HepG2 (cell line): ENCODE results near the gene LARP1. TPM values are rescaled to one million over a fixed set of nuclear protein-coding genes. Genes with fewer than 3 reads are reported as not detected.

Experiments used
- GATA4 ChIP-seq: sonication (generic); IDR thresholded peaks from 2 replicates; pipeline ENCODE4 v1.6.1; 2016; ENCODE audit warnings: antibody characterized with exemption, low read depth, borderline replicate concordance
- HNF4A ChIP-seq: sonication (generic); formaldehyde crosslinking; IDR thresholded peaks from 2 replicates; pipeline ENCODE4 v1.4.0; 2020; ENCODE audit warnings: missing genetic modification reagents
- NR3C1 ChIP-seq: sonication (generic); formaldehyde crosslinking; IDR thresholded peaks from 2 replicates; pipeline ENCODE4 v1.4.0; 2020; ENCODE audit warnings: missing genetic modification reagents
- RCOR2 ChIP-seq: IDR thresholded peaks from 2 replicates; pipeline ENCODE4 v1.6.1; 2016; ENCODE audit warnings: missing biosample characterization, missing genetic modification reagents
- SOX6 ChIP-seq, 2 experiments: fragments of 450-650 bp in 1 of 2; sonication (generic) in 1 of 2; formaldehyde crosslinking in 1 of 2; IDR thresholded peaks; 2 replicates each; pipeline versions ENCODE4 v1.4.0 to v1.6.1; 2017 to 2020; ENCODE audit warnings: antibody characterized with exemption in 1 of 2, mild to moderate bottlenecking in 1 of 2, missing genetic modification reagents in 1 of 2
- ZFY ChIP-seq: sonication (generic); formaldehyde crosslinking; IDR thresholded peaks from 2 replicates; pipeline ENCODE4 v1.4.0; 2020; ENCODE audit warnings: missing genetic modification reagents
- ZNF101 ChIP-seq: sonication (generic); formaldehyde crosslinking; IDR thresholded peaks from 2 replicates; pipeline ENCODE4 v1.4.0; 2020; ENCODE audit warnings: mild to moderate bottlenecking, low read depth, missing genetic modification reagents, borderline replicate concordance
- ZNF564 ChIP-seq: sonication (generic); formaldehyde crosslinking; IDR thresholded peaks from 2 replicates; pipeline ENCODE4 v1.8.1; 2023; ENCODE audit warnings: mild to moderate bottlenecking, missing genetic modification reagents
- ZNF570 ChIP-seq: sonication (generic); formaldehyde crosslinking; IDR thresholded peaks from 2 replicates; pipeline ENCODE4 v1.4.0; 2020; ENCODE audit warnings: mild to moderate bottlenecking, missing genetic modification reagents, borderline replicate concordance
- ZNF850 ChIP-seq: sonication (generic); formaldehyde crosslinking; conservative IDR thresholded peaks from 2 replicates; pipeline ENCODE4 v1.9.0; 2021; ENCODE audit warnings: mild to moderate bottlenecking, missing genetic modification reagents
- polyA plus RNA-seq, 8 experiments: library from polyadenylated mRNA; depleted of rRNA in 3 of 8; stranded (reverse) in 7 of 8; unstranded in 1 of 8; fragments of >200 nt; fragmentation: Illumina TruSeq in 4 of 8; extraction: Trizol in 4 of 8; gene quantifications; 2 replicates each; pipeline versions ENCODE4 v1.2.1 to v1.2.3, GENCODE V29; 2011 to 2016; ENCODE audit warnings: low read depth in 4 of 8, missing spikeins in 1 of 8, mixed read lengths in 1 of 8; ENCODE audit not compliant: insufficient read depth in 1 of 8
- total RNA-seq, 5 experiments: library from RNA; depleted of rRNA; stranded (reverse); fragments of >200 nt; fragmentation: Illumina TruSeq; extraction: Trizol; gene quantifications; 2 replicates each; pipeline ENCODE4 v1.2.3, GENCODE V29; 2016; ENCODE audit warnings: low read depth in 1 of 5
- TF ChIP-seq, protein P1 (sequence below): sonication (generic); formaldehyde crosslinking; IDR thresholded peaks from 2 replicates; pipeline ENCODE4 v1.5.0; 2020; ENCODE audit warnings: mild to moderate bottlenecking, missing genetic modification reagents
- TF ChIP-seq, protein P2 (sequence below): sonication (generic); formaldehyde crosslinking; IDR thresholded peaks from 2 replicates; pipeline ENCODE4 v1.4.0; 2020; ENCODE audit warnings: missing genetic modification reagents
- TF ChIP-seq, protein P3 (sequence below): sonication (generic); formaldehyde crosslinking; IDR thresholded peaks from one replicate; pipeline ENCODE4 v1.5.1; 2020; ENCODE audit warnings: mild to moderate bottlenecking, missing genetic modification reagents; ENCODE audit errors: not compliant biosample characterization
- TF ChIP-seq, protein P4 (sequence below): sonication (generic); formaldehyde crosslinking; IDR thresholded peaks from 2 replicates; pipeline ENCODE4 v1.4.0; 2020; ENCODE audit warnings: mild to moderate bottlenecking, missing genetic modification reagents
- TF ChIP-seq, protein P5 (sequence below): sonication (generic); formaldehyde crosslinking; IDR thresholded peaks from 2 replicates; pipeline ENCODE4 v1.9.0; 2021; ENCODE audit warnings: missing genetic modification reagents, mild to moderate bottlenecking, borderline replicate concordance

Gene LARP1
- total and polyA plus RNA-seq, 2 of the 13 experiments (the other 11 are each of a cell fraction or from before 2014, with no cell fraction given) = 45.2 to 61.4 TPM

DNA sequence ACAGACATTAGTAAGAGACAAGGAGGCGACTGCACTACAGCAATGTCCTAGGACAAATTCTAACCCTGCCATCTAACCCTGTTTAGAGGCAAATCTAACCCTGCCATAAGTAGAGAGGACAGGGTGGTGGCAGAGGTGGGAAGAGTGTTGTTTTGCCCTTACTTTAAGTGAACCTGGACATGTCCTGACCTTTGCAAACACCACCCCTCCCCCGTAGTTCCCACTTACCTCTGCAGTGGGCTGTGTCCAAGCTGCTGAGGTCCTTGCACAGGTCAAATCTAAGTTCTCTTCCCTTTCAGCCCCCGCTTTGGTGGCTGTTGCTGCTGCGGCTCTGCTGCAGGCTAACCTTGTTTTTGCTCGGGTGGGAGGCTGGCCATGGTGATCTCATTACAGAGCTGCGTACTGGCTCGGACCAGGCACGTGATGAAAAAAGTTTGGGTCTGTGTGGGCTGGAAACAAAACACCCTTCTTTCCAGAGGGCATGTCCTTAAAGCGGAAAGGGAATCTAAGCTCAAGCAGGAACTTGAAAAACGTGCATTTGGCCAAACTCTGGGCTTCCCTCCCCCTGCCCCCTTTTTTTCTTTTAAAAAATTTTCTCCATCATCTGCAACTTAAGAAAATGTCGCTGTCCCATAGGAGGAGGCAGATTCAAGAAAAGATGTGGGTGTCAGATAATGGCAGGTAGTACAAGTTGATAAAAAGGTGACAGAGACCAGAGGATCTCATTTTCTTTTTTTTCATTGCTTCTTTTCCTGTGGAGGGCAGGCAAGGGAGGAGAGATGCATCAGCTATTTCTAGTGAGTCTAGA is 95.3 kb downstream of the LARP1 start, which contains the start of gene FAXDC2 (continued):
- TF ChIP-seq ZNF850 (no peak), NR3C1 (CRISPR knock-in tag) (no peak), HNF4A (CRISPR knock-in tag) (0 out of 2 replicates have a peak, but pooled peaks have one; percentile 7), ZFY (CRISPR knock-in tag) (no peak; the same call in 1 of the 2 replicates), ZNF570 (CRISPR knock-in tag) (no peak), GATA4 (0 out of 2 replicates have a peak, but pooled peaks have one; percentile 51), ZNF564 (CRISPR knock-in tag) (no peak), RCOR2 (CRISPR knock-in tag) (no peak), SOX6 (IDR thresholded peaks at IDR 0.05) (no peak), SOX6 (CRISPR knock-in tag; IDR thresholded peaks at IDR 0.05) (peak; percentile 72), ZNF101 (CRISPR knock-in tag) (no peak)
- TF ChIP-seq, protein P1, sequence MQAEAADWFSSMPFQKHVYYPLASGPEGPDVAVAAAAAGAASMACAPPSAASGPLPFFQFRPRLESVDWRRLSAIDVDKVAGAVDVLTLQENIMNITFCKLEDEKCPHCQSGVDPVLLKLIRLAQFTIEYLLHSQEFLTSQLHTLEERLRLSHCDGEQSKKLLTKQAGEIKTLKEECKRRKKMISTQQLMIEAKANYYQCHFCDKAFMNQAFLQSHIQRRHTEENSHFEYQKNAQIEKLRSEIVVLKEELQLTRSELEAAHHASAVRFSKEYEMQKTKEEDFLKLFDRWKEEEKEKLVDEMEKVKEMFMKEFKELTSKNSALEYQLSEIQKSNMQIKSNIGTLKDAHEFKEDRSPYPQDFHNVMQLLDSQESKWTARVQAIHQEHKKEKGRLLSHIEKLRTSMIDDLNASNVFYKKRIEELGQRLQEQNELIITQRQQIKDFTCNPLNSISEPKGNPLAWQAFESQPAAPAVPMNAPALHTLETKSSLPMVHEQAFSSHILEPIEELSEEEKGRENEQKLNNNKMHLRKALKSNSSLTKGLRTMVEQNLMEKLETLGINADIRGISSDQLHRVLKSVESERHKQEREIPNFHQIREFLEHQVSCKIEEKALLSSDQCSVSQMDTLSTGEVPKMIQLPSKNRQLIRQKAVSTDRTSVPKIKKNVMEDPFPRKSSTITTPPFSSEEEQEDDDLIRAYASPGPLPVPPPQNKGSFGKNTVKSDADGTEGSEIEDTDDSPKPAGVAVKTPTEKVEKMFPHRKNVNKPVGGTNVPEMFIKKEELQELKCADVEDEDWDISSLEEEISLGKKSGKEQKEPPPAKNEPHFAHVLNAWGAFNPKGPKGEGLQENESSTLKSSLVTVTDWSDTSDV (CRISPR knock-in tag) = no peak
- TF ChIP-seq, protein P2, sequence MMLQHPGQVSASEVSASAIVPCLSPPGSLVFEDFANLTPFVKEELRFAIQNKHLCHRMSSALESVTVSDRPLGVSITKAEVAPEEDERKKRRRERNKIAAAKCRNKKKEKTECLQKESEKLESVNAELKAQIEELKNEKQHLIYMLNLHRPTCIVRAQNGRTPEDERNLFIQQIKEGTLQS (CRISPR knock-in tag) = no peak
- TF ChIP-seq, protein P3, sequence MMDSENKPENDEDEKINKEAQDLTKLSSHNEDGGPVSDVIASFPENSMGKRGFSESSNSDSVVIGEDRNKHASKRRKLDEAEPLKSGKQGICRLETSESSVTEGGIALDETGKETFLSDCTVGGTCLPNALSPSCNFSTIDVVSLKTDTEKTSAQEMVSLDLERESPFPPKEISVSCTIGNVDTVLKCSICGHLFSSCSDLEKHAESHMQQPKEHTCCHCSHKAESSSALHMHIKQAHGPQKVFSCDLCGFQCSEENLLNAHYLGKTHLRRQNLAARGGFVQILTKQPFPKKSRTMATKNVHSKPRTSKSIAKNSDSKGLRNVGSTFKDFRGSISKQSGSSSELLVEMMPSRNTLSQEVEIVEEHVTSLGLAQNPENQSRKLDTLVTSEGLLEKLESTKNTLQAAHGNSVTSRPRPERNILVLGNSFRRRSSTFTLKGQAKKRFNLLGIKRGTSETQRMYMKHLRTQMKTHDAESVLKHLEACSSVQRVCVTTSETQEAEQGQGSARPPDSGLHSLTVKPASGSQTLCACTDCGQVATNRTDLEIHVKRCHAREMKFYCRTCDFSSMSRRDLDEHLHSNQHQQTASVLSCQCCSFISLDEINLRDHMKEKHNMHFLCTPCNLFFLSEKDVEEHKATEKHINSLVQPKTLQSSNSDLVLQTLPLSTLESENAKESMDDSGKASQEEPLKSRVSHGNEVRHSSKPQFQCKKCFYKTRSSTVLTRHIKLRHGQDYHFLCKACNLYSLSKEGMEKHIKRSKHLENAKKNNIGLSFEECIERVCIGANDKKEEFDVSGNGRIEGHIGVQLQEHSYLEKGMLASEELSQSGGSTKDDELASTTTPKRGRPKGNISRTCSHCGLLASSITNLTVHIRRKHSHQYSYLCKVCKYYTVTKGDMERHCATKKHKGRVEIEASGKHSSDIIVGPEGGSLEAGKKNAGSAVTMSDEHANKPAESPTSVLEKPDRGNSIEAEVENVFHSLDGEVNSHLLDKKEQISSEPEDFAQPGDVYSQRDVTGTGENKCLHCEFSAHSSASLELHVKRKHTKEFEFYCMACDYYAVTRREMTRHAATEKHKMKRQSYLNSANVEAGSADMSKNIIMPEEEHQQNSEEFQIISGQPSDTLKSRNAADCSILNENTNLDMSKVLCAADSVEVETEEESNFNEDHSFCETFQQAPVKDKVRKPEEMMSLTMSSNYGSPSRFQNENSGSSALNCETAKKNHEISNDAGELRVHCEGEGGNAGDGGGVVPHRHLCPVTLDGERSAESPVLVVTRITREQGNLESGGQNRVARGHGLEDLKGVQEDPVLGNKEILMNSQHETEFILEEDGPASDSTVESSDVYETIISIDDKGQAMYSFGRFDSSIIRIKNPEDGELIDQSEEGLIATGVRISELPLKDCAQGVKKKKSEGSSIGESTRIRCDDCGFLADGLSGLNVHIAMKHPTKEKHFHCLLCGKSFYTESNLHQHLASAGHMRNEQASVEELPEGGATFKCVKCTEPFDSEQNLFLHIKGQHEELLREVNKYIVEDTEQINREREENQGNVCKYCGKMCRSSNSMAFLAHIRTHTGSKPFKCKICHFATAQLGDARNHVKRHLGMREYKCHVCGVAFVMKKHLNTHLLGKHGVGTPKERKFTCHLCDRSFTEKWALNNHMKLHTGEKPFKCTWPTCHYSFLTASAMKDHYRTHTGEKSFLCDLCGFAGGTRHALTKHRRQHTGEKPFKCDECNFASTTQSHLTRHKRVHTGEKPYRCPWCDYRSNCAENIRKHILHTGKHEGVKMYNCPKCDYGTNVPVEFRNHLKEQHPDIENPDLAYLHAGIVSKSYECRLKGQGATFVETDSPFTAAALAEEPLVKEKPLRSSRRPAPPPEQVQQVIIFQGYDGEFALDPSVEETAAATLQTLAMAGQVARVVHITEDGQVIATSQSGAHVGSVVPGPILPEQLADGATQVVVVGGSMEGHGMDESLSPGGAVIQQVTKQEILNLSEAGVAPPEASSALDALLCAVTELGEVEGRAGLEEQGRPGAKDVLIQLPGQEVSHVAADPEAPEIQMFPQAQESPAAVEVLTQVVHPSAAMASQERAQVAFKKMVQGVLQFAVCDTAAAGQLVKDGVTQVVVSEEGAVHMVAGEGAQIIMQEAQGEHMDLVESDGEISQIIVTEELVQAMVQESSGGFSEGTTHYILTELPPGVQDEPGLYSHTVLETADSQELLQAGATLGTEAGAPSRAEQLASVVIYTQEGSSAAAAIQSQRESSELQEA (CRISPR knock-in tag) = no peak
- TF ChIP-seq, protein P4, sequence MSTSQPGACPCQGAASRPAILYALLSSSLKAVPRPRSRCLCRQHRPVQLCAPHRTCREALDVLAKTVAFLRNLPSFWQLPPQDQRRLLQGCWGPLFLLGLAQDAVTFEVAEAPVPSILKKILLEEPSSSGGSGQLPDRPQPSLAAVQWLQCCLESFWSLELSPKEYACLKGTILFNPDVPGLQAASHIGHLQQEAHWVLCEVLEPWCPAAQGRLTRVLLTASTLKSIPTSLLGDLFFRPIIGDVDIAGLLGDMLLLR (CRISPR knock-in tag) = no peak
- TF ChIP-seq, protein P5, sequence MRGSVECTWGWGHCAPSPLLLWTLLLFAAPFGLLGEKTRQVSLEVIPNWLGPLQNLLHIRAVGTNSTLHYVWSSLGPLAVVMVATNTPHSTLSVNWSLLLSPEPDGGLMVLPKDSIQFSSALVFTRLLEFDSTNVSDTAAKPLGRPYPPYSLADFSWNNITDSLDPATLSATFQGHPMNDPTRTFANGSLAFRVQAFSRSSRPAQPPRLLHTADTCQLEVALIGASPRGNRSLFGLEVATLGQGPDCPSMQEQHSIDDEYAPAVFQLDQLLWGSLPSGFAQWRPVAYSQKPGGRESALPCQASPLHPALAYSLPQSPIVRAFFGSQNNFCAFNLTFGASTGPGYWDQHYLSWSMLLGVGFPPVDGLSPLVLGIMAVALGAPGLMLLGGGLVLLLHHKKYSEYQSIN = no peak
